CD14-positive monocyte (primary cell): ENCODE results near the gene IMP3. TPM values are rescaled to one million over a fixed set of nuclear protein-coding genes. Genes with fewer than 3 reads are reported as not detected.

Experiments used
- DNase-seq, 3 donors: peaks; one replicate each; pipeline ENCODE4 v3.0.0-alpha.2; 2011 to 2022
- H2AFZ ChIP-seq: 2 replicates; pipeline ENCODE4 v1.6.0; 2012; ENCODE audit warnings: mild to moderate bottlenecking, low read depth, low read length, inconsistent platforms; ENCODE audit not compliant: insufficient read depth, poor library complexity, severe bottlenecking
- H3K27ac ChIP-seq, 2 donors: 1 replicate in 1 of 2; 2 replicates in 1 of 2; pipeline ENCODE4 v1.5.1; 2012 to 2013; ENCODE audit warnings: low read length in 2 of 2, control low read depth in 1 of 2, inconsistent platforms in 1 of 2, low read depth in 1 of 2, mild to moderate bottlenecking in 1 of 2
- H3K27me3 ChIP-seq, 2 donors: one replicate each; pipeline versions ENCODE4 v1.6.0 to v1.6.1; 2011 to 2013; ENCODE audit warnings: low read length in 2 of 2; ENCODE audit not compliant: control insufficient read depth in 2 of 2, insufficient read depth in 2 of 2
- H3K36me3 ChIP-seq, 2 donors: replicated peaks in 1 of 2; 1 replicate in 1 of 2; 2 replicates in 1 of 2; pipeline versions ENCODE4 v1.5.1 to v1.6.1; 2012 to 2013; ENCODE audit warnings: low read length in 2 of 2, control low read depth in 1 of 2, inconsistent platforms in 1 of 2, mild to moderate bottlenecking in 1 of 2; ENCODE audit not compliant: insufficient read depth in 2 of 2, control insufficient read depth in 1 of 2
- H3K4me1 ChIP-seq, 2 donors: 1 replicate in 1 of 2; 2 replicates in 1 of 2; pipeline versions ENCODE4 v1.5.1 to v1.6.1; 2012 to 2013; ENCODE audit warnings: low read length in 2 of 2, control low read depth in 1 of 2, inconsistent platforms in 1 of 2, mild to moderate bottlenecking in 1 of 2, moderate library complexity in 1 of 2; ENCODE audit not compliant: insufficient read depth in 2 of 2, control insufficient read depth in 1 of 2
- H3K4me2 ChIP-seq: replicated peaks from 2 replicates; pipeline ENCODE3; 2012; ENCODE audit warnings: low read length, moderate library complexity, mild to moderate bottlenecking; ENCODE audit not compliant: poor library complexity, severe bottlenecking; ENCODE audit errors: extremely low read depth
- H3K4me3 ChIP-seq, 3 experiments: fragments of 200-600 bp in 1 of 3; sonication (generic) in 1 of 3; replicated peaks in 1 of 3; 1 replicate in 2 of 3; 2 replicates in 1 of 3; pipeline ENCODE4 v1.5.1; 2011 to 2013; ENCODE audit warnings: low read length in 3 of 3, mild to moderate bottlenecking in 3 of 3, control low read depth in 2 of 3, low read depth in 2 of 3, inconsistent platforms in 1 of 3, moderate library complexity in 1 of 3
- H3K79me2 ChIP-seq: 2 replicates; pipeline ENCODE4 v1.6.0; 2012; ENCODE audit warnings: mild to moderate bottlenecking, control low read depth, inconsistent platforms, low read length, moderate library complexity; ENCODE audit not compliant: insufficient read depth
- H3K9ac ChIP-seq: 2 replicates; pipeline ENCODE4 v1.6.0; 2017; ENCODE audit warnings: low read length, mild to moderate bottlenecking; ENCODE audit not compliant: insufficient read depth, poor library complexity, severe bottlenecking
- H3K9me3 ChIP-seq, 2 donors: replicated peaks in 1 of 2; 1 replicate in 1 of 2; 2 replicates in 1 of 2; pipeline versions ENCODE4 v1.5.1 to v1.6.1; 2012 to 2013; ENCODE audit warnings: low read length in 2 of 2, control low read depth in 1 of 2; ENCODE audit not compliant: control insufficient read depth in 1 of 2, insufficient read depth in 1 of 2
- H4K20me1 ChIP-seq: 2 replicates; pipeline ENCODE4 v1.6.0; 2012; ENCODE audit warnings: mild to moderate bottlenecking, low read length, control low read depth, moderate library complexity; ENCODE audit not compliant: insufficient read depth
- H3K27ac Mint-ChIP-seq, 7 donors: one replicate each; pipeline ENCODE4 v1.8.0; 2020; ENCODE audit warnings: mild to moderate bottlenecking in 7 of 7, mixed read lengths in 7 of 7, moderate library complexity in 6 of 7, inconsistent platforms in 2 of 7
- H3K27me3 Mint-ChIP-seq, 3 donors: one replicate each; pipeline ENCODE4 v1.8.0; 2021 to 2022; ENCODE audit warnings: low read depth in 3 of 3, mild to moderate bottlenecking in 3 of 3, mixed read lengths in 3 of 3, moderate library complexity in 3 of 3, inconsistent platforms in 1 of 3
- H3K36me3 Mint-ChIP-seq, 2 donors: one replicate each; pipeline ENCODE4 v1.8.0; 2020; ENCODE audit warnings: mixed read lengths in 2 of 2, inconsistent platforms in 1 of 2, mild to moderate bottlenecking in 1 of 2
- H3K4me1 Mint-ChIP-seq: one replicate; pipeline ENCODE4 v1.8.0; 2020; ENCODE audit warnings: mild to moderate bottlenecking, mixed read lengths
- H3K4me3 Mint-ChIP-seq, 2 donors: one replicate each; pipeline ENCODE4 v1.8.0; 2020; ENCODE audit warnings: mild to moderate bottlenecking in 2 of 2, mixed read lengths in 2 of 2, moderate library complexity in 1 of 2
- H3K9me3 Mint-ChIP-seq, 7 donors: one replicate each; pipeline ENCODE4 v1.8.0; 2020 to 2022; ENCODE audit warnings: mixed read lengths in 7 of 7, mild to moderate bottlenecking in 6 of 7, moderate library complexity in 6 of 7, inconsistent platforms in 2 of 7
- CTCF ChIP-seq: fragments of 200-600 bp; IDR thresholded peaks from one replicate; pipeline ENCODE4 v1.8.0; 2022; ENCODE audit warnings: antibody characterized with exemption, mild to moderate bottlenecking
- WGBS: methylation state at CpG from one replicate; pipeline ENCODE4 v1.1.5; 2013; ENCODE audit warnings: missing lambda C conversion rate; ENCODE audit not compliant: insufficient coverage; 5-methylcytosine and 5-hydroxymethylcytosine counted together
- intact Hi-C, 2 donors: fragments of 100-400 bp; cut with micrococcal nuclease; formaldehyde crosslinking; loops; one replicate each; pipeline versions ENCODE4 v1.15.0 to v1.15.1; 2023
- polyA plus RNA-seq, 3 donors: library from polyadenylated mRNA; depleted of rRNA in 1 of 3; unstranded in 2 of 3; stranded (reverse) in 1 of 3; fragments of 300-500 nt in 2 of 3; fragments of >200 nt in 1 of 3; fragmentation: Illumina TruSeq in 2 of 3; gene quantifications; 1 replicate in 2 of 3; 2 replicates in 1 of 3; pipeline ENCODE4 v1.2.3, GENCODE V29; 2012 to 2021

Gene IMP3
- polyA plus RNA-seq, 3 donors = 36.7 to 119 (median 99.3) TPM

GRCh38 chr15:75673426-75674235 lies 33.6 kb upstream of the IMP3 start:
- H3K4me2 ChIP-seq = no peak overlapping the region

More at GRCh38 chr15:75673426-75674235, 33.6 kb upstream of the IMP3 start:
- peaks cover 1 to 2% (median 2%) of the 10 kb centered on the region in 3 donors for H3K27me3 Mint-ChIP-seq
- no peaks in the 10 kb centered on the region for H4K20me1 ChIP-seq
- no peak for TF ChIP-seq CTCF
- intact Hi-C loops = no loop called here
- no peaks in the 10 kb centered on the region for H3K9me3 Mint-ChIP-seq
- H3K4me3 Mint-ChIP-seq = no peak overlapping the region
- H3K36me3 Mint-ChIP-seq = no peaks in the 10 kb centered on the region
- H3K27ac ChIP-seq = no peak overlapping the region
- no peak for DNase-seq
- H3K4me1 ChIP-seq = no peaks in the 10 kb centered on the region
- H3K9me3 ChIP-seq = no peaks in the 10 kb centered on the region
- H3K4me3 ChIP-seq = no peak overlapping the region
- no peaks in the 10 kb centered on the region for H3K36me3 ChIP-seq
- 100% methylated on average over 4 of the region's 10 CpGs for WGBS
- no peaks in the 10 kb centered on the region for H3K27me3 ChIP-seq
- no peak overlapping the region for H3K9ac ChIP-seq
- H3K4me1 Mint-ChIP-seq = no peaks in the 10 kb centered on the region
- no peaks in the 10 kb centered on the region for H3K79me2 ChIP-seq
- H3K27ac Mint-ChIP-seq = no peak overlapping the region
- H2AFZ ChIP-seq = no peak overlapping the region
